Esophagus muscularis mucosa (tissue), 4 donors: Measurements from ENCODE around the gene ALDH1A2.

Experiments
- CTCF ChIP-seq, 3 experiments: fragments of 200-600 bp in 2 of 3; fragments of 450-650 bp in 1 of 3; sonication (generic) in 2 of 3; IDR thresholded peaks; one replicate each; pipeline ENCODE4 v1.5.1; 2017 to 2019; ENCODE audit warnings: antibody characterized with exemption in 3 of 3, mild to moderate bottlenecking in 2 of 3, moderate library complexity in 1 of 3
- EP300 ChIP-seq: sonication (generic); formaldehyde crosslinking; IDR thresholded peaks from one replicate; pipeline ENCODE4 v1.6.1; 2017; ENCODE audit warnings: antibody characterized with exemption
- POLR2A ChIP-seq: fragments of 450-650 bp; IDR thresholded peaks from one replicate; pipeline ENCODE4 v1.6.1; 2017; ENCODE audit warnings: antibody characterized with exemption, moderate library complexity, mild to moderate bottlenecking, low read depth
- POLR2AphosphoS5 ChIP-seq, 2 donors: sonication (generic); formaldehyde crosslinking; IDR thresholded peaks; one replicate each; pipeline ENCODE4 v1.6.1; 2017; ENCODE audit warnings: antibody characterized with exemption in 2 of 2

GRCh38 chr15:57992761-57993355 lies 72.7 kb downstream of the ALDH1A2 start:
- TF ChIP-seq CTCF (IDR thresholded peaks at IDR 0.05) = no peak
- no peak for TF ChIP-seq POLR2AphosphoS5 (IDR thresholded peaks at IDR 0.05)
- TF ChIP-seq POLR2A = no peak
- TF ChIP-seq EP300 = no peak
